GM18519 (cell line): ENCODE results near the gene FNDC3B.

Experiments used
- ATAC-seq: cut with Tn5 transposase; IDR thresholded peaks from one replicate; pipeline ENCODE4 v1.9.1; 2021; ENCODE audit warnings: mild to moderate bottlenecking, moderate library complexity; ENCODE audit not compliant: unreplicated experiment, low FRiP score

Gene FNDC3B

DNA sequence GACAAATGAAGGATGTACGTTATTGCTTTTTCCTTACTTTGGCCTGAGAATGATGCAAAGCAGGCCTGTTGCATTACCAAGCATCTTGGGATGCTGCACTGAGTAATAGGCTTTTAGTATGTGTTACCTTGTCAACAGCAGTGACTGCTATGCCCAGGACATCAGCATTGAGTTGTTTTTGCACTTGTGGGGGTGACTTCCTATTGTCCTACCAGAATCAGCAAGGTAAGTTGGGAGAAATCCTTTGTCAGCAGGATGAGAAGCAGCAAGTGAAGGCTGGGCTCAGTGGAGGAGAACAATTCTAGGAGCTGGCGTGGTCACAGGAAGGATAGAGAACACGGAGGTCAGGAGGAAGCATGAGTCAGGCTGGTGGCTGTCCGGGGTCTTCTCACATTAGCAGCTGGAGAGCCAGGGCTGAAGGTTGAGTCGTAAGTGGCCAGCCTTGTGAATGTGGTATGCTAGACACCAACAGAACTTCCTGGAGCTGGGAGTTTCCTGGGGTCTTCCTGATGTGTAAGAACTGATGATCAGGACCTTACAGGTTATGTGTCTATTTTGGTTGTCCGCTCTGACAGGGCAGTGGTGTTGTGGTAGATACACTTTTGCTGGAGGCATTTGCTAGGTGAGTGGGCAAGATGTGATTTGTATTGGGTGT, 142.7 kb downstream of the FNDC3B start:
- no peak for ATAC-seq

- ATAC-seq = no peak
Observed at GRCh38 chr3:172182797-172183196, 143.4 kb downstream of the FNDC3B start.

DNA sequence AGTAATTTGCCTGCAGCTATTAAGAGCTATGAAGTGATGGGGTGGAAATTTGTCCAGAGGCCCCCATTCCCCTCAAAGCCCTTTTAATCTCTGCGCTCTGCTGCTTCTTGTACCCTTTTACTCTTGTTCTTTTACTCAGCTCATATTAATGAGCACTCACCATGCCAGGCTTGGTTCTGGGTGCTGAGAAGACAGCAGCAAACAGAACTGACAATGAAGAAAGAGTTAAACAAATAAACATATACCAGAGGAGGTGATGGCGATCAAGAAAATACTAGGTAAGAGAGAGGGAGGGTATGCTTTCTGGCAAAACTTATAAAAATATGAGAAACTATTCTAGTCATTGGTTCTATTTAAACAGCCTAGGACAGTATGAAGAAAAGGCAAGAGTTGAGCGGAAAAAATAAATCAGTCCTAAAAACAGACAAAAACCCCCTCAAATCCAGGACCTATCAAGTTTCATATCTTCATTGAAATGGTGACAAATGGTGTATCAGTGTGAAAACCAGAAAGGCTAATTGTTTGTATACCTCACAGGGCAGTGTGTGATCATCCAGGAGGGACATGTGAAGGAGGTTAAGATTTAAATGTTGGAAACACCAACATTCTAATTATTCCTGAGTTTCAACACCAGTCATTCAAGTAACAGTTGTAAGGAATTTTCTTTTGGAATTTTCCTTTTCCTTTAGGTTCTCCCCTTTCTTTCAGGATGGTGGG, 144.9 kb downstream of the FNDC3B start:
- no peak for ATAC-seq

GRCh38 chr3:172185907-172186306, 146.5 kb downstream of the FNDC3B start:
- no peak for ATAC-seq

- ATAC-seq = no peak
Observed at GRCh38 chr3:172186607-172187006, 147.2 kb downstream of the FNDC3B start.

DNA sequence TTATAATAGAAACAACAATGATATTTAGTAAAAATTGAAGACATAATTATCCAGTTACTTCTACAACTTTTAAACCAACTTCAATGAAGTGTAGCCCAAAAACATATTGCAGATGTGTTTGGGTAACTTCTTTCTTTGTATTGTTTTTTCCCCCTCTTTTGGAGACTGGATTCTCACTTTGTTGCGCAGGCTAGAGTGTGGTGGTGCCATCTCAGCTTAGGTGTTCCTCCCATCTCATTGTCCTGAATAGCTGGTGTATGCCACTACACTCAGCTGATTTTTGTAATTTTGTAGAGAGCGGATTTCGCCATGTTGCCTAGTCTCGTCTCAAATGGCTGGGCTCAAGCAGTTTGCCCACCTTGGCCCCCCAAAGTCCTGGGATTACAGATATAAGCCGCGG, 148.1 kb downstream of the FNDC3B start:
- ATAC-seq = no peak

DNA sequence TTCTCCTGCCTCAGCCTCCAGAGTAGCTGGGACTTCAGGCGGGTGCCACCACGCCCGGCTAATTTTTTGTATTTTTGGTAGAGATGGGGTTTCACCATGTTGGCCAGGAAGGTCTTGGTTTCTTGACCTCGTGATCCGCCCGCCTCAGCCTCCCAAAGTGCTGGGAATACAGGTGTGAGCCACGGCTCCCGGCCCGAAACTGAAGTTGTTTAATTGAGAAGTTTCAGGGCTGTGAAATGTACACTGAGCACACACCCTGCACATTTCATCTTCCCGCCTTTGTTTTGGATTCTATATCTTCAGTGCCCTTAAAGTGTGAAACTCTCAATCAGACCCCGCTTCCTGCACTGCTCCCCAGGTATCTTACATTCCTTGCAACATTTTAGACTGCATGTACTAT, 149.1 kb downstream of the FNDC3B start:
- ATAC-seq = no peak

- no peak for ATAC-seq
Observed at GRCh38 chr3:172189213-172189612, 149.8 kb downstream of the FNDC3B start.

DNA sequence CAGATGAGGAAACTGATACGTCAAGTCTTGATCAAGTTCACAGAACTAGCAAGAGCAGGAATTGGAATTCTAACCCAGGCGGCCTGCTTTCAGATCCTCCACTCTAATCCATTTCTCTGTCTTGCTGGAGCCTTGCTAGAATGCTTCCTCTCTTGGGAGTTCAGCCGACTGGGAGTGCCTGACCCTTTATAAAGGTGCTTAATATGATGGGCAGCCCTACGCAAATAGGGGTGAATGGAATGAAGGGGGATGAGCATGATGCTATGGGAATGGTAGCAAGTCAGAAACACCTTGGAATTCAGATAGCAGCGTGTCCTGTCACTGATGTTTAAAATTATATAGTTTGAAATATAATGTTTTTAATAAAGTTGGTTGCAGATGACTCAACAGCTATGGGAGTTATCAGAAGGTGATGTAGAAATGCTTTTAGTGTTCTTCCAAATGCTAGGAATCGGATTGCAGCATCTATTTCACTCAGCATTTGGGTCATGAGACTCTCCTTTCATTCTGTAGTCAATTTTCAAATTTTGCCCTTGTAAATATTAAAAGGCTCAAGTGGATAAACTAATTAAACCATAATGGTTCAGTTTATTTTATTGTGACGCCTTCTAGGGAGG, 150.7 kb downstream of the FNDC3B start:
- ATAC-seq = no peak

DNA sequence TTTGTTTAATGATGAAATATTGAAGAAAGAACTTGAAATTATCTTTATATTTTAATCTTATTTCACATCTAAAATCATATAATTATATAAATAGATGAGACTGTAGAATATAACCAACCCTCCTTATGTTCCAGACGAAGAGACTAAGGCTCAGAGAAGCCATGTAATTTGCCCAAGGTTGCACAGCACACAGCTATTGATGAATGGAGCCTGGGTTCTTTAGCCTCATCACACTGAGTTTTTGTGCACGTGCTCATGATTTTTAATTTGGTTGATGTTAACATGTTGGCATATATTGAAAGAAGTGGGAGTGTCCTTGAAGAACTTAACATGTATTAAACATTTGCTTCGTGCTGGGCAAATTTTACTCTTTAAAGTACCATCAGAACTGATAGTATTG, 151.6 kb downstream of the FNDC3B start:
- ATAC-seq = no peak

DNA sequence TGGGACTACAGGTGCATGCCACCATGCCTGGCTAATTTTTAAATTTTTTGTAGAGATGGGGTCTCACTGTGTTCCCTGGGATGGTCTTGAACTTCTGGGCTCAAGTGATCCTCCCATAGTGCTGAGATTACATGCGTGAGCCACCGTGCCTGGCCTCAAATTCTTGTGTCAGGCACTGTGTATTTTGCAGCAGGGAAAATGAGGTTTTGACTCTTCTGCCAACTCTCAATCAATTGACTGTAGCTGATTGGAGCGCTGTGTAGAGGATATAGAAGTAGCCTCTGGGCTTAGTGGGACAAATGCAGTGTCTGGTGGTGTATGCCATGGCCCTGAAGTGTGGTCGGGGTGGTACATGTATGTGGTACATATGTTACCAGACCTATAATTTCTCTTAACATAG, 152.3 kb downstream of the FNDC3B start:
- no peak for ATAC-seq

DNA sequence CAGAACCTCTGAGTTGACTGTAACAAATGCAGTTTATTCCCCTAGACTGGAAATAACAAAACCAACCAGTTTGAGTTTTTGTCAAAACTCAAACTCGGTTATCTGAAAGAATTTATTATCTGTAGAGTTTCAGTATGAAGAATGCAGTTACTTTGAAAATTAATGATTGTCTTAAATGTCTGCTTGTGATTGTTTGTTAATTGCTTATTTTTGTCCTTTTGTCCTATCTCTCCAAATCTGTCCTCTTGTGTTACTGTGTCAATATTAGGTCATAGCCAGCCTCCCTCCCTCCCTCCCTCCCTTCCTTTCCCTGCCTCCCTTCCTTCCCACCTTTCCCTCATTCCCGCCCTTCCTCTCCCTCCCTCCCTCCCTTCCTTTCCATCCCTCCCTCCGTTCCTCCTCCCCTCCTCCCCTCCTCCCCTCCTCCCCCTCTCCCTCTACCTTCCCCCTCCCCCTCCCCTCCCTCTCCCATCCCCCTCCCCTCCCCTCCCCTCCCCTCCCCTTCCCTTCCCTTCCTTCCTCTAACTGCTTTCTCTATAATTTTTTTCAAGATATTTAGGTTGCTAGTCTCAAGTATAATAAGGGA, 153.5 kb downstream of the FNDC3B start:
- ATAC-seq = no peak

DNA sequence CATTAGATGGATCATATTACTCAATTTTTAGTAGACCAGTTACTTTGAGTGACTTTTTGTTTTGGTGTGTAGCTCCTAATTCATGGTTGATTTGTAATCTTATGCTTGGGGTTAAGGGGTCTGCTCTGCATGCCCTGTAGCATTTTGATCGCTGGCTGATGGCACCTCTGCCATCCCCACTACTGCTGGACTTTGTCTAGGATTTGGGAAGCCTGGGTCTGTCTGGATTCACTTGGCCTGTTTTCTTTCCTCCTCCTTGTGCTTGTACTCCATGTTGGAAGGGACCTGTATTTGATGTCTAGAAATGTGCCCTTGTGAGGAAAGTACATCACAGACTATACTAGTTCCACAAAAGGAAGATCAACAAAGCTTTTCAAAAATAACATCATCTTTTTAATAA, 154.1 kb downstream of the FNDC3B start:
- no peak for ATAC-seq

GRCh38 chr3:172194702-172195406, 155.5 kb downstream of the FNDC3B start:
- no peak for ATAC-seq

DNA sequence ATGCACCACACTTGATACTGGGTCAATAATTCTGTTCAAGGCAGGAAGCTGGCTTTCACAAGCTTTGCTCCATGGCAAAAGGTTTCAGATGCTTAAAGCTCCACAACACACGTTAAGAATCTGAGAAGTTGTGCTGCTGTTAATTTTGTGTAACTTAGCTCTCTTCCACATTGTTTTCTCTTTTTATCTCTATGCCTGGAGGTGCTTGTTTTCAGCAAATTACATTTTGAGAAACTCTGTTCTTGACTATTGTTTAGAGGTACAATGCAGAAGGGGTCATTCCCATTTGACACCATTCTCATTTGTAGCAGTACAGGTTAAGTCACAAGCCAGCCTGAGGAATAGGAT, 156.0 kb downstream of the FNDC3B start:
- no peak for ATAC-seq

GRCh38 chr3:172197344-172197743, 158.0 kb downstream of the FNDC3B start:
- ATAC-seq = no peak

DNA sequence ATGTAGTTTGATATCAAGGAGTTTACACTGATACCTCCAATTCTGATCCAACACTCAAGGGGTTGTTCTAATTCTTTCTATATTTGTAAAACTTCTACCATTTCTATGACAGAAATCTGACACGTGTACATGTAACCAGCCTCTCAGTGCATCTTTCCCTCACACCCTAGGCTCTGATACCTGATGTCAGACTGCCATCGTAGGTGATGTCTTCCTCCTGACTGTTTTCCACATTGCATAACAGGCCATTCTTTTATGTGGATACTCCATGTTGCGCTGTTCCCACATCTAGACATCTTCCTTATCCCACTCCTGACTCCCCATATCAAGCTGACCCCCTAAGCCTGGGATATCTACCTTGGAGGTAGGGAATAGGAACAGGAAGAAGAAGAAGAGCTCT, 159.1 kb downstream of the FNDC3B start:
- ATAC-seq = no peak

DNA sequence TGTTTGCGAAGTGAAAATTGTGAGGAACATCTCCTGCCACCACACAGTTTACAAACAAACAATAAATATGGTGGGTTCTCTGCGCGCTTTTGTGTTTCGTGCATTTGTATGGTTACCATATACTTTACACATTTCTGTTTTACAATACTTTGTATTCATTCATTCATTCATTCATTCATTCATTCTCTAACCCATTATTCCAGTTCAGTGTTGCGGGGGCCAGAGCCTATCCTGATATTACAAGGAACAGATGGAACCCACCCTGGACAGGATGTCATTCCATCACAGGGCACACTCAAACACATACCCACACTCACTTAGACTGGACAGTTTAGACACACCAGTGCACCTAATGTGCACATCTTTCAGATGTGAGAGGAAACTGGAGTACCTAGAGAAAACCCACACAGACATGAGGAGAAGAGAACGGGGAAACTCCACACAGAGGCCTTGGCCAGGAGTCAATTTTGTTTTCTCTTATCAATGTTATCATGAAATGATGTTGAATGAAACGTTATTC, 160.5 kb downstream of the FNDC3B start:
- ATAC-seq = no peak

DNA sequence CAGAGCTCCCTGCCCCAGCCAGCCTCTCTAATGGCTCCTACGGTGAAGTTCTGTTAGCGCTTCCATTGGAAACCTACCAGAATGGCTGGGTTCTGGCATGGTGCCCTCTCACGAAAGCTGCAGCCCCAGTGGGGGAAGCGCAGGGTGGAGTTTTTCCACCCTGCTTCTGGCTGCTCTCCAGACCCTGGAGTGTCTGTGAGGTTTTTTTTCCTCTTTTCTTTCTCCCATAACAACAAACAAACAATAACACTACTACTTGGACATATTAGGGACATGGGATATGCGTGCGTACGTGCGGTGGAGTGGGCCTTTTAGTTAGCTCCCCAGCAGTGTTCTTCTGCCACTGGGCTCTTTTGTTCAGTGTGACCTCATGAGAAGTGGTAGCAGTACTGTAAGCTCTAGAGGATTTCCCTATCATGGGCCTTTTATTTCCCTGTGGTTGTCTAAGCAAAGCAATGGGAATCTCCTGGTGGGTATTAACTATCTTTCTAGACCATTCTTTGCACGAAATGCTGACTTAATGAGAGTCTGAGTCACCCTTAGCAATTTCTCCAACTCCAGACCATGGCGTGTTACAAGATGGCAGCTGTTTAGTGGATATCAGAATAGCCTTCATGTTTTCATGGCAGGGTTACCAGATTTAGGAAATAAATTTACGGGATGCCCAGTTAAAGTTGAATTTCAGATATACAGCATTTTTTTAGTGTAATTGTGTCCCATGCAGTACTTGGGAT, 161.9 kb downstream of the FNDC3B start:
- no peak for ATAC-seq

DNA sequence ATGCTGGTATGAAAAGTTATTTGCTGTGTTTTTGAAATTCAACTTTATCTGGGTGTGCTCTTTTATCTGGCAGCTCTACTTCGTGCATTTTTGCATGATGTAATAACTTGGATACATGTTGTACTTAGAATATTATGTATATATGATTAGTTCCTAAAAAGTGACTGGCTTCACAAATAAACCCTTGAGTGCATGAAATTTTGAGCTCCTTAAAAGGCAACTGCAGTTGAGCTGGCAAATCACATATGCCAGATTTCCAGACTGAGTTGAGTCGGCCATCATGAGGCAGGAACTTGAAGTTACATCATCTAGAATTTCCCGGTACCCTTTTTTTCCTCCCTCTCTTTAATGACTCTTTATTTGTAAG, 162.5 kb downstream of the FNDC3B start:
- ATAC-seq = no peak
